Esophagus squamous epithelium (tissue), 5 donors: ENCODE data around the gene CEP57L1. TPM values are rescaled to one million over a fixed set of nuclear protein-coding genes. Genes with fewer than 3 reads are reported as not detected.

Experiments
- DNase-seq: peaks from one replicate; lab custom pipeline; 2025; lab: John Stamatoyannopoulos, UW
- H3K27ac ChIP-seq, 4 donors: fragments of 200-600 bp; sonication (generic); one replicate each; pipeline ENCODE4 v1.5.1; 2016 to 2019; ENCODE audit warnings: mild to moderate bottlenecking in 1 of 4
- H3K27me3 ChIP-seq, 4 donors: fragments of 200-600 bp; sonication (generic); 1 replicate in 3 of 4; 2 replicates in 1 of 4; pipeline versions ENCODE4 v1.5.1 to v1.6.0; 2017 to 2021; ENCODE audit warnings: antibody characterized with exemption in 1 of 4
- H3K36me3 ChIP-seq, 3 donors: fragments of 200-600 bp; sonication (generic); one replicate each; pipeline ENCODE4 v1.5.1; 2016 to 2019
- H3K4me1 ChIP-seq, 3 donors: fragments of 200-600 bp; sonication (generic); one replicate each; pipeline ENCODE4 v1.5.1; 2017 to 2019
- H3K4me3 ChIP-seq, 4 donors: fragments of 200-600 bp; sonication (generic); 1 replicate in 3 of 4; 2 replicates in 1 of 4; pipeline ENCODE4 v1.5.1; 2016 to 2019; ENCODE audit warnings: mild to moderate bottlenecking in 2 of 4, moderate library complexity in 1 of 4
- H3K9me3 ChIP-seq, 3 donors: fragments of 200-600 bp; sonication (generic); one replicate each; pipeline ENCODE4 v1.5.1; 2016 to 2019
- POLR2A ChIP-seq, 4 donors: fragments of 450-650 bp; IDR thresholded peaks; one replicate each; pipeline ENCODE4 v1.6.1; 2017; ENCODE audit warnings: antibody characterized with exemption in 4 of 4, mild to moderate bottlenecking in 4 of 4, moderate library complexity in 3 of 4
- WGBS, 2 donors: methylation state at CpG; one replicate each; pipeline ENCODE4 v1.1.5; 2018; 5-methylcytosine and 5-hydroxymethylcytosine counted together
- intact Hi-C: fragments of 100-400 bp; cut with DNase I; formaldehyde crosslinking; loops from one replicate; pipeline ENCODE4 v1.15.0; 2022
- total RNA-seq, 4 donors: library from RNA; depleted of rRNA; stranded (reverse); fragments of >200 nt; gene quantifications; one replicate each; pipeline ENCODE4 v1.1.0, GENCODE V29; 2016
- TF ChIP-seq, protein P1 (sequence below), 6 experiments: fragments of 450-650 bp in 4 of 6; fragments of 200-600 bp in 2 of 6; sonication (generic) in 2 of 6; IDR thresholded peaks; one replicate each; pipeline ENCODE4 v1.5.1; 2016 to 2019; ENCODE audit warnings: antibody characterized with exemption in 6 of 6, mild to moderate bottlenecking in 4 of 6, moderate library complexity in 4 of 6
- donor health status: DM: yes; HTN: yes; CAD: no.

CEP57L1 gene
- total RNA-seq, 4 donors from 2014 or later: 4.9 to 9.7 (median 7.4) TPM

DNA sequence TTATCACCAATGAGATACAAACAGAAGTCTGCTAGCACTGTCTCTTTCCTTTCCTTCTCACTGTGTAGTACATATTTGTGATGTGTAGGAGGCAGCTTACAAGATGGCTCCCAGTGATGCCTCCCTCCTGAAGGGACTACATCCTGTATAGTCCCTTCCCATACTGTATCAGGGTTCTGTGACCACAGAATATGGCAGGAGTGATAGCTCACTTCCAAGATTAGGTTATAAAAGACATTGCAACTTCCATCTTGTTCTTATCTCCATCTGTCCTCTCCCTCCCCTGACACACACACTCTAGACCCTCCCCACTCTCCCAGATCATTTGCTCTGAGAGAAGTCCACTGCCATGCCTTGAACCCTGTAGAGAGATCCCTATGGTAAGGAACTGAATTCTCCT, 38.6 kb upstream of the CEP57L1 start:
- Histone ChIP-seq H3K4me1 (peaks cover 0 to 29% (median 10%) of the 10 kb centered on the region in 3 donors), H3K4me3 (no peak overlapping the region), H3K36me3 (no peaks in the 10 kb centered on the region), H3K27me3 (no peaks in the 10 kb centered on the region), H3K27ac (peak overlapping the region in 1 of 4 donors; percentile 51), H3K9me3 (no peaks in the 10 kb centered on the region)
- intact Hi-C loops: no loop called here
- no peak for TF ChIP-seq POLR2A (IDR thresholded peaks at IDR 0.05)
- TF ChIP-seq, protein P1, sequence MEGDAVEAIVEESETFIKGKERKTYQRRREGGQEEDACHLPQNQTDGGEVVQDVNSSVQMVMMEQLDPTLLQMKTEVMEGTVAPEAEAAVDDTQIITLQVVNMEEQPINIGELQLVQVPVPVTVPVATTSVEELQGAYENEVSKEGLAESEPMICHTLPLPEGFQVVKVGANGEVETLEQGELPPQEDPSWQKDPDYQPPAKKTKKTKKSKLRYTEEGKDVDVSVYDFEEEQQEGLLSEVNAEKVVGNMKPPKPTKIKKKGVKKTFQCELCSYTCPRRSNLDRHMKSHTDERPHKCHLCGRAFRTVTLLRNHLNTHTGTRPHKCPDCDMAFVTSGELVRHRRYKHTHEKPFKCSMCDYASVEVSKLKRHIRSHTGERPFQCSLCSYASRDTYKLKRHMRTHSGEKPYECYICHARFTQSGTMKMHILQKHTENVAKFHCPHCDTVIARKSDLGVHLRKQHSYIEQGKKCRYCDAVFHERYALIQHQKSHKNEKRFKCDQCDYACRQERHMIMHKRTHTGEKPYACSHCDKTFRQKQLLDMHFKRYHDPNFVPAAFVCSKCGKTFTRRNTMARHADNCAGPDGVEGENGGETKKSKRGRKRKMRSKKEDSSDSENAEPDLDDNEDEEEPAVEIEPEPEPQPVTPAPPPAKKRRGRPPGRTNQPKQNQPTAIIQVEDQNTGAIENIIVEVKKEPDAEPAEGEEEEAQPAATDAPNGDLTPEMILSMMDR (IDR thresholded peaks at IDR 0.05): no peak
- no peak for DNase-seq

DNA sequence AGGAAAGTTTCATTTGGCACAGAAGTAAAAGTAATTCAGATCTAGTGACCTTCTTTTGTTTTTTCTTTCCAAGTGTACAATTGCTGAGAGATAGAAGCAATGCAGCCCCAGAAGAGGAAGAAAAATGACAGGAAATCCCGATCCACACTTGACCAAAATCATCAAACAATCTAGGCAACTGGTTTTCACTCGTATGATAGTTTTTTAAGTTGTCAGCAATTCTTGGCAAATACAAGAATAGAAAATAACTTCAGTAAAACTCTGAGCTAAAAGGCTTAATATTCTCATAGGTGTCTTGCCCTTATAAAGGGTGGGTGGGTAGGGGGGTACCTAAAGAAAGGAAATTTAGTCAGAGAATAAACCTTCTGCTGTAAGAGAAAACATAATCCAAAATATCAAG, 36.7 kb upstream of the CEP57L1 start:
- Histone ChIP-seq H3K27me3 (no peaks in the 10 kb centered on the region), H3K36me3 (no peaks in the 10 kb centered on the region), H3K27ac (no peak overlapping the region), H3K4me1 (peaks cover 0 to 24% (median 10%) of the 10 kb centered on the region in 3 donors), H3K4me3 (no peak overlapping the region), H3K9me3 (no peaks in the 10 kb centered on the region)
- 50 to 52% methylated on average over 2 of the region's 2 CpGs for WGBS, 2 donors
- intact Hi-C loops: no loop called here
- DNase-seq: no peak
- TF ChIP-seq, protein P1 (IDR thresholded peaks at IDR 0.05): no peak
- TF ChIP-seq POLR2A (IDR thresholded peaks at IDR 0.05): no peak

DNA sequence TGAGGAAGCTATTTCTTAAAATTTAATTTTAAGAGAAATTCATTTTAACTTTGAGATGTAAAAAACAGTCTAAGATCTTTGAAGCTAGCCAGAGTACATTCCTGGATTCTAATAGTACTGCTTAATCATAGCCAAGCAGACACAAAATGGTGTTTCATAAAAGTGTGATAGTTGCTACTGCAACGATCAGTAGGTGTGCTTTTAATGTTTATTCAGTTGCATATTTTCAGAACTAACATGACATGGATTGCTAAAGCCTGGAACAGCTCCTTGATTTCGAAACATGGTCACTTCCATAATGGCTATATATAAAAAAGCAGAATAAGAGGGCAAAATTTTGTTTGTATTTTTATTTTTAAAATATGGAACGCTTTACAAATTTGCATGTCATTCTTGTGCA, 36.2 kb upstream of the CEP57L1 start:
- intact Hi-C loops: no loop called here
- Histone ChIP-seq H3K4me1 (peaks cover 0 to 24% (median 10%) of the 10 kb centered on the region in 3 donors), H3K9me3 (no peaks in the 10 kb centered on the region), H3K36me3 (no peaks in the 10 kb centered on the region), H3K27ac (peak overlapping the region in 3 of 4 donors; percentile 17 to 43 (median 36)), H3K4me3 (no peak overlapping the region), H3K27me3 (no peaks in the 10 kb centered on the region)
- TF ChIP-seq, protein P1 (IDR thresholded peaks at IDR 0.05): no peak
- TF ChIP-seq POLR2A (IDR thresholded peaks at IDR 0.05): no peak
- WGBS, 2 donors: 50 to 51% methylated on average over 3 of the region's 3 CpGs
- DNase-seq: no peak

DNA sequence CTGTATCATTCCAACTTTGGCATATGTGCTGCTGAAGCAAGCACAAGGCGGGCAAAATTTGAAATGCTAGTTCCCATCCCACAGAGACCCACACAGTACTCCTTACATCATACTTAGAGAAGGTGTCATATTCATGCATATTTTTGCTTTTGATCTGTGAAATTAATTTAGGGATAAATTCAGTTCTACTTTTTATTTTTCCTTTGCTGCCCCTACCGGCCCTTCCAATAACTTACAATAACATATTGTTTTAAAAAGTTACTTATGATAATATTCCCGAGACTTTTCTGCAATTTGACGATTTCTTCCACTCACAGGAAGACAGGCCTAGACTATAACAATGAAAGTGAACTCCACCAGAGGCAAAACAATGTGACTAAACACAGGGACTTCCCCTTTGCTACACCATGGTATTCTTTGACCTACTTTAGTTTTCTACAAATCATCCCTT, 35.7 kb upstream of the CEP57L1 start:
- H3K4me3 ChIP-seq: no peak overlapping the region
- H3K4me1 ChIP-seq: peaks cover 0 to 24% (median 10%) of the 10 kb centered on the region in 3 donors
- H3K36me3 ChIP-seq: no peaks in the 10 kb centered on the region
- H3K27ac ChIP-seq: peak overlapping the region in 3 of 4 donors; percentile 17 to 43 (median 36)
- no peaks in the 10 kb centered on the region for H3K27me3 ChIP-seq
- intact Hi-C loops: loop anchor here (10.0 kb wide), 1 partner anchor 55 kb away; no protein-coding TSS in a partner anchor
- TF ChIP-seq POLR2A (IDR thresholded peaks at IDR 0.05): no peak
- TF ChIP-seq, protein P1 (IDR thresholded peaks at IDR 0.05): peak in 2 of 6 experiments; percentile 11 to 12
- no peaks in the 10 kb centered on the region for H3K9me3 ChIP-seq
- WGBS, 2 donors: 35 to 36% methylated on average over 4 of the region's 4 CpGs
- DNase-seq: no peak

DNA sequence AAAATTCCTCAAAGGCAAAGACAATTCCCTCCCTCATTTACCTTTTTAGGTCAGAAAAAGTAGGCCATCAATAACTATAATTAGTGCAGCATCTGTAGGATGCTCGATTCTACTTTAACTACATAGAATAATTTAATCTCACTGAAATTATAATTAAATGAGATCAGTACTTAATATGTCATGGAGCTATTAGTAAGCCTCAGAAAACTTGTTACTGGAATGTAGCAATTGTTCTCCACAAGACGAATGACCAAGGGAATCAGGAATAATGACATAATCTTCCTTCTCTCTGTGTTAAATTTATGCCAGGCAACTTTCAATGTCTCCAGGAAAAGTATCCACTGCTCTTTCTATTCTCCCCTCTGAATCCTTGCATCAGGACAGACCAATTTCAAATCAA, 34.7 kb upstream of the CEP57L1 start:
- no peak overlapping the region for H3K4me3 ChIP-seq
- H3K9me3 ChIP-seq: no peaks in the 10 kb centered on the region
- TF ChIP-seq, protein P1 (IDR thresholded peaks at IDR 0.05): no peak
- TF ChIP-seq POLR2A (IDR thresholded peaks at IDR 0.05): no peak
- H3K4me1 ChIP-seq: peaks cover 0 to 24% (median 10%) of the 10 kb centered on the region in 3 donors
- WGBS, 2 donors: 41 to 59% methylated on average over 2 of the region's 2 CpGs
- H3K27me3 ChIP-seq: no peaks in the 10 kb centered on the region
- no peak for DNase-seq
- H3K27ac ChIP-seq: no peak overlapping the region
- H3K36me3 ChIP-seq: no peaks in the 10 kb centered on the region
- intact Hi-C loops: loop anchor here (10.0 kb wide), 1 partner anchor 56 kb away; no protein-coding TSS in a partner anchor
